Measurements from ENCODE around the gene FBXO11. TPM values are rescaled to one million over a fixed set of nuclear protein-coding genes. Genes with fewer than 3 reads are reported as not detected.

Gene FBXO11
- total RNA-seq, 1 experiment from 2014 or later, result 104 TPM

DNA sequence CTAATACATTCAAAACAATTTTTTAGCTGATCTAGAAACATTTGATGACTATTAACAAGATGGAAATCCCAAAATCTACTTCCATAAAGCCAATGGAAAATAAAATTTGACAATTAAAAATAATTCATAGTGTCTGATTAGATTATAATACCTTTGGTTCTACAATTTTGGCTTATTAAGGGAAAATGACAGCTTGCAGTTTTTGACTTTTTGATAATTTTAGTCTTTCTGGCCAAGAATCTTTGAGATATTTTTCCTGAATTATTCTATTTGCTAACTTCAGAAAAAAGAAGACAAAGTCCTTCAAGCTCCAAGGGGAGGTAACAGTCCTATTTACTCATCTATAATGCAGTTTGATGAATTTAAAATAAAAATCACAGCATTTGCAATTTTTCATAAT is 83.8 kb downstream of the FBXO11 start:
- peaks cover 11% of the 10 kb centered on the region for H3K79me2 ChIP-seq (ENCODE audit: low read length)
- H3K4me2 ChIP-seq (ENCODE audit: low read depth, low read length, poor library complexity, severe bottlenecking), result no peak overlapping the region
- H3K9me2 ChIP-seq (replicated peaks; ENCODE audit: insufficient read depth, low read length), result no peaks in the 10 kb centered on the region
- no peak for DNase-seq
- peaks cover 54% of the 10 kb centered on the region for H3K36me3 ChIP-seq (ENCODE audit: insufficient read depth, low read length)
- H3K9me3 ChIP-seq (ENCODE audit: low read length), result no peaks in the 10 kb centered on the region
- no peak overlapping the region for H3K9ac ChIP-seq (ENCODE audit: low read length)
- H3K4me1 ChIP-seq (ENCODE audit: low read length), result peaks cover 14% of the 10 kb centered on the region
- no peaks in the 10 kb centered on the region for H4K20me1 ChIP-seq (ENCODE audit: insufficient read depth, low read depth, low read length)
- no peak overlapping the region for H3K4me3 ChIP-seq (ENCODE audit: low read length)
- no peak overlapping the region for H2AFZ ChIP-seq (ENCODE audit: low read length)
- no peak overlapping the region for H3K27ac ChIP-seq (ENCODE audit: low read length)
- no peaks in the 10 kb centered on the region for H3K27me3 ChIP-seq (ENCODE audit: low read length)

DNA sequence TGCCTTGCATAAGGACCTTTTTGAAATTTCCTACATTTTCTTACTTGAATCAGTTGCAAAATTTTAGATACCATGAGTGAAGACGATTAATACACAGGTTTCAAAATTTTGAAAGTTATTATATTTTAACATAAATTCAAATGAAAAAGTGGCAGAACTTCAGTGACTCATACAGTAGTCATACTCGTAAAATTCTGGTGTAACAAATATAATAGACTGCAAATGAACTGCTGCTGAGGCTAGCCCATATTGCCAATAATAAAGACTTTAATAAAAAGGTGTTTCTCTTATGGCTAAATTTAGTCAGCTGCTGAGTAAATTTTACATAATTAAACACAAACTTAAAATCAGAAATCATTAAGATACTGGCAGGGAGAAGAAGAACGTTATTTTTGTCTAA is 86.5 kb downstream of the FBXO11 start:
- Histone ChIP-seq H3K4me3 (ENCODE audit: low read length) (no peak overlapping the region), H4K20me1 (ENCODE audit: insufficient read depth, low read depth, low read length) (no peaks in the 10 kb centered on the region), H3K4me1 (ENCODE audit: low read length) (peaks cover 41% of the 10 kb centered on the region), H3K27me3 (ENCODE audit: low read length) (no peaks in the 10 kb centered on the region), H3K36me3 (ENCODE audit: insufficient read depth, low read length) (peaks cover 53% of the 10 kb centered on the region), H3K9me2 (replicated peaks; ENCODE audit: insufficient read depth, low read length) (no peaks in the 10 kb centered on the region), H3K79me2 (ENCODE audit: low read length) (peaks cover 11% of the 10 kb centered on the region), H2AFZ (ENCODE audit: low read length) (no peak overlapping the region), H3K27ac (ENCODE audit: low read length) (no peak overlapping the region), H3K4me2 (ENCODE audit: low read depth, low read length, poor library complexity, severe bottlenecking) (no peak overlapping the region), H3K9me3 (ENCODE audit: low read length) (no peaks in the 10 kb centered on the region), H3K9ac (ENCODE audit: low read length) (no peak overlapping the region)
- DNase-seq, result no peak

DNA sequence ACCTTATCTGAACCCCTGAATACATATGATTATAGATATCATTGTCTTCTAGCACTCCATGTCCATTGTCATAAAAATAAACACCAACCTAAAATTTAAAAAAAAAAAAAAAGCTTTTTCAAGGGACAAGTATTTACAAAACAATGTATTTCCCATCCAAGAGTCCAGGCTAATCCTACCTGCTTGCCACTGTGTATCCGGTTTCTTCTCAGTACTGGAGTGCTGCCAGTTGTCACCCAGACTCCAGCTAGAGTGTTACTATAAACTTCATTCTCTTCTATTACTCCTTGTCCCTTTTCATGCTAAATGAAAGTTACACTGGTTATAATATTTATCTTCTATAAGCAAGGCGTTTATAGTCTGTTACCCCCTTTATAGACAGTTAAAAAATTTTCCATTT is 87.5 kb downstream of the FBXO11 start:
- no peak for DNase-seq
- Histone ChIP-seq H3K79me2 (ENCODE audit: low read length) (peaks cover 11% of the 10 kb centered on the region), H4K20me1 (ENCODE audit: insufficient read depth, low read depth, low read length) (no peaks in the 10 kb centered on the region), H3K4me3 (ENCODE audit: low read length) (no peak overlapping the region), H3K9me3 (ENCODE audit: low read length) (no peaks in the 10 kb centered on the region), H3K4me1 (ENCODE audit: low read length) (peaks cover 43% of the 10 kb centered on the region), H2AFZ (ENCODE audit: low read length) (no peak overlapping the region), H3K27ac (ENCODE audit: low read length) (peak overlapping the region; percentile 92), H3K9ac (ENCODE audit: low read length) (no peak overlapping the region), H3K36me3 (ENCODE audit: insufficient read depth, low read length) (peaks cover 46% of the 10 kb centered on the region), H3K4me2 (ENCODE audit: low read depth, low read length, poor library complexity, severe bottlenecking) (no peak overlapping the region), H3K27me3 (ENCODE audit: low read length) (no peaks in the 10 kb centered on the region), H3K9me2 (replicated peaks; ENCODE audit: insufficient read depth, low read length) (no peaks in the 10 kb centered on the region)

DNA sequence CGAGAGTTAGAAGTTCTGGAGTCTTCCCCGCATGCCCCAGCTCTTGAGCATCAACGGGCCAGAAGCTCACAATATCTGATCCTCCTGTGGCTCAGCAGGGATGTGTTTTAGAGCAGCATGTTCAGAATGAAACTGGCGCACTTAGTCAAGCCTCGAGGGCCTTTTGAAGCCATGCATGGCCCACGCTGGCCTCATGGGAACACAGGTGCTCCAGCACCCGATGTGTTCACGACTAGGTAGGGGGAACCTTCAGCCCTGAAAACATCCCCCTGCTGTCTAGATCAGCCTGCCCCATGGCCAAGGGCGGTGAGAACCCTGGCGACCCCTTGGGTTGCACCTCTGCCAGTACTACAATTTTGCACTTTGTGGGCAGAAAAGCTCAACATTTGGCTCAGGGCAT is 90.5 kb downstream of the FBXO11 start:
- Histone ChIP-seq H2AFZ (ENCODE audit: low read length) (no peak overlapping the region), H3K27ac (ENCODE audit: low read length) (peak overlapping the region; percentile 92), H3K9me3 (ENCODE audit: low read length) (no peaks in the 10 kb centered on the region), H3K27me3 (ENCODE audit: low read length) (no peaks in the 10 kb centered on the region), H3K4me2 (ENCODE audit: low read depth, low read length, poor library complexity, severe bottlenecking) (peak overlapping the region; percentile 36), H3K4me3 (ENCODE audit: low read length) (no peak overlapping the region), H4K20me1 (ENCODE audit: insufficient read depth, low read depth, low read length) (no peaks in the 10 kb centered on the region), H3K36me3 (ENCODE audit: insufficient read depth, low read length) (peaks cover 46% of the 10 kb centered on the region), H3K4me1 (ENCODE audit: low read length) (peaks cover 43% of the 10 kb centered on the region), H3K9ac (ENCODE audit: low read length) (peak overlapping the region; percentile 52), H3K9me2 (replicated peaks; ENCODE audit: insufficient read depth, low read length) (no peaks in the 10 kb centered on the region), H3K79me2 (ENCODE audit: low read length) (no peaks in the 10 kb centered on the region)
- DNase-seq, result peak; percentile 91

DNA sequence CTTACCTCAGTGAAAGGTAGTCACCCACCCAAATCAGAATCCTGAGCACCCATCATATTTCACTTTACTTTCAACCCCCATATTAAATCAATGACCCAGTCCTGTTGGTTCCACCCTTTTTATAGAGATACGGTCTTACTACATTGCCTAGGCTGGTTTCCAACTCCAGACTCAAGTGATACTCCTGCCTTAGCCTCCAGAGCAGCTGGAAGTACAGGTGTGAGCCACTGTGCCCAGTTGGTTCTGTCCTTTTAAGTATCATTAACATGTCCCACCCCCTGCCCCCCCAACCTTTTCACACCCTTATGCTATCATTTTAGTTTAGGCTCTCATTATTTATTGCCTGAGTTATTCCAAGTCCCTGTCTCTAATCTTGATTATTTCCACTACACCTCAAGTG is 94.6 kb downstream of the FBXO11 start:
- H3K27ac ChIP-seq (ENCODE audit: low read length), result peak overlapping the region; percentile 35

DNA sequence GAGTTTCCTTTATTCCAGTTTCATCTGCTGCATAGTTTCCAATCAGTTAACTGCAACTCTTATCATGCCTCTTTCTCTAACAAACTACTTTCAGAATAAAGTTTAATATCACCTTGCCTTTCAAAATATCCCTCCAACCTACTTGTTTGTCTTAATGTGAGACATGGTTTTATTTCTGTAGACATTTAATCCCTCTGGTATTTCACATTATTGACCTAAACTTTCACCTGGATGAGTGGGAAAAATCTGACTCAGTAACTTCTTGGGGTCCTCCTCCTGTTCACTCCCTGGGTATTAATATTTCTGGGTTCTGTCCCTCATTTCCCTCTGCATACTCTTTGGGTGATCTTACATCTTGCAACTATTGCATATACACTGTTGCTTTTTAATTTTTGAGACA is 95.4 kb downstream of the FBXO11 start:
- Histone ChIP-seq H3K27ac (ENCODE audit: low read length) (peak overlapping the region; percentile 35), H3K4me3 (ENCODE audit: low read length) (no peak overlapping the region), H2AFZ (ENCODE audit: low read length) (no peak overlapping the region)

More for the DNA sequence above, 94.6 kb downstream of the FBXO11 start:
- H3K79me2 ChIP-seq (ENCODE audit: low read length), result 0 out of 2 replicates have a peak, but pooled peaks cover 4% of the 10 kb centered on the region
- no peak overlapping the region for H2AFZ ChIP-seq (ENCODE audit: low read length)
- no peak overlapping the region for H3K9ac ChIP-seq (ENCODE audit: low read length)
- H3K9me3 ChIP-seq (ENCODE audit: low read length), result no peaks in the 10 kb centered on the region
- peaks cover 61% of the 10 kb centered on the region for H3K36me3 ChIP-seq (ENCODE audit: insufficient read depth, low read length)
- H4K20me1 ChIP-seq (ENCODE audit: insufficient read depth, low read depth, low read length), result no peaks in the 10 kb centered on the region
- no peak for DNase-seq
- no peaks in the 10 kb centered on the region for H3K27me3 ChIP-seq (ENCODE audit: low read length)
- H3K4me3 ChIP-seq (ENCODE audit: low read length), result no peak overlapping the region
- H3K4me2 ChIP-seq (ENCODE audit: low read depth, low read length, poor library complexity, severe bottlenecking), result no peak overlapping the region
- H3K9me2 ChIP-seq (replicated peaks; ENCODE audit: insufficient read depth, low read length), result no peaks in the 10 kb centered on the region
- H3K4me1 ChIP-seq (ENCODE audit: low read length), result peaks cover 47% of the 10 kb centered on the region

DNA sequence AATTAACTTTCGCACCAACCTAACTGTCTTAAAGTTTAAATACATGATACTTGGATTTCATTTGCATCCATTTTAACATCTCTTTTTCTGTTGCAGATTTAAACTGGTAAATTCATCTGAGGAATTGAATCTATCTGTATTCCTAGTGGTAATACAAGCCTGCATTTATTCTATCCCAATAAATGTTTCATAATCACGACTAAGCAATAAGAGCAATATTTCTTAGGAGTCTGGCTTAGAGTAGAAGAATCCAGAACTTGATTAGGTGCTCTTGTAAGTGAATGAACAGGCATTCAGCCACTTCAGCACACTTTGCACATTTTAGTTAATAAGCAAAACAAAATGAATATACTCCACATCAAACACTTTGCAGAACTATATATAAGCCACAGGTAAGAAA is 96.4 kb downstream of the FBXO11 start:
- no peak overlapping the region for H3K4me2 ChIP-seq (ENCODE audit: low read depth, low read length, poor library complexity, severe bottlenecking)
- H3K79me2 ChIP-seq (ENCODE audit: low read length), result 0 out of 2 replicates have a peak, but pooled peaks cover 10% of the 10 kb centered on the region
- H3K9ac ChIP-seq (ENCODE audit: low read length), result no peak overlapping the region
- H3K4me3 ChIP-seq (ENCODE audit: low read length), result no peak overlapping the region
- H3K36me3 ChIP-seq (ENCODE audit: insufficient read depth, low read length), result peaks cover 70% of the 10 kb centered on the region
- peaks cover 30% of the 10 kb centered on the region for H3K4me1 ChIP-seq (ENCODE audit: low read length)
- H3K9me3 ChIP-seq (ENCODE audit: low read length), result no peaks in the 10 kb centered on the region
- H2AFZ ChIP-seq (ENCODE audit: low read length), result no peak overlapping the region
- H3K27me3 ChIP-seq (ENCODE audit: low read length), result no peaks in the 10 kb centered on the region
- no peaks in the 10 kb centered on the region for H3K9me2 ChIP-seq (replicated peaks; ENCODE audit: insufficient read depth, low read length)
- peak overlapping the region; percentile 35 for H3K27ac ChIP-seq (ENCODE audit: low read length)
- no peaks in the 10 kb centered on the region for H4K20me1 ChIP-seq (ENCODE audit: insufficient read depth, low read depth, low read length)
- no peak for DNase-seq

More for the DNA sequence above, 95.4 kb downstream of the FBXO11 start:
- peaks cover 39% of the 10 kb centered on the region for H3K4me1 ChIP-seq (ENCODE audit: low read length)
- DNase-seq, result no peak
- peaks cover 68% of the 10 kb centered on the region for H3K36me3 ChIP-seq (ENCODE audit: insufficient read depth, low read length)
- no peaks in the 10 kb centered on the region for H3K27me3 ChIP-seq (ENCODE audit: low read length)
- H4K20me1 ChIP-seq (ENCODE audit: insufficient read depth, low read depth, low read length), result no peaks in the 10 kb centered on the region
- H3K9ac ChIP-seq (ENCODE audit: low read length), result no peak overlapping the region
- H3K9me2 ChIP-seq (replicated peaks; ENCODE audit: insufficient read depth, low read length), result no peaks in the 10 kb centered on the region
- no peak overlapping the region for H3K4me2 ChIP-seq (ENCODE audit: low read depth, low read length, poor library complexity, severe bottlenecking)
- no peaks in the 10 kb centered on the region for H3K9me3 ChIP-seq (ENCODE audit: low read length)
- 0 out of 2 replicates have a peak, but pooled peaks cover 6% of the 10 kb centered on the region for H3K79me2 ChIP-seq (ENCODE audit: low read length)

DNA sequence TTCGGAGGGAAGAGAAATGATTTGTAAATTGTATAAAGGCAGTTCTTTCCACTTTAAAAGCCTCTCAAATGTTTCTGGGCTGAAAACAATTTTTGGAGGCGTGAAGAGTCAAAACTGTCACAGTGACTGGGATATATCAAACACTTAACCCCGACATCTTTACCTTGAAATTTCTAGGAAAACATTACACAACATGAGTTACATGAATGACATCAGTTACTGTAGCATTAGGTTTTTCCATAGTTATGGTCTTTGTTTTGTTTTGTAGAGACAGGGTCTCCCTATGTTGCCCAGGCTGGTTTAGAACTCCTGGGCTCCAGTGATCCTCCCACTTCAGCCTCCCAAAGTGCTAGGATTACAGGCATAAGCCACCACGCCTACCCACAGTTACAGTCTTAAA is 97.7 kb downstream of the FBXO11 start:
- H3K4me3 ChIP-seq (ENCODE audit: low read length), result no peak overlapping the region
- H3K27me3 ChIP-seq (ENCODE audit: low read length), result no peaks in the 10 kb centered on the region
- peaks cover 7% of the 10 kb centered on the region; the same call in 1 of the 2 replicates for H4K20me1 ChIP-seq (ENCODE audit: insufficient read depth, low read depth, low read length)
- H3K4me1 ChIP-seq (ENCODE audit: low read length), result peaks cover 32% of the 10 kb centered on the region
- no peak overlapping the region for H3K4me2 ChIP-seq (ENCODE audit: low read depth, low read length, poor library complexity, severe bottlenecking)
- peaks cover 16% of the 10 kb centered on the region for H3K79me2 ChIP-seq (ENCODE audit: low read length)
- peaks cover 79% of the 10 kb centered on the region for H3K36me3 ChIP-seq (ENCODE audit: insufficient read depth, low read length)
- no peaks in the 10 kb centered on the region for H3K9me3 ChIP-seq (ENCODE audit: low read length)
- H2AFZ ChIP-seq (ENCODE audit: low read length), result no peak overlapping the region
- no peak overlapping the region for H3K9ac ChIP-seq (ENCODE audit: low read length)
- no peak for DNase-seq
- peak overlapping the region; percentile 35 for H3K27ac ChIP-seq (ENCODE audit: low read length)
- no peaks in the 10 kb centered on the region for H3K9me2 ChIP-seq (replicated peaks; ENCODE audit: insufficient read depth, low read length)

DNA sequence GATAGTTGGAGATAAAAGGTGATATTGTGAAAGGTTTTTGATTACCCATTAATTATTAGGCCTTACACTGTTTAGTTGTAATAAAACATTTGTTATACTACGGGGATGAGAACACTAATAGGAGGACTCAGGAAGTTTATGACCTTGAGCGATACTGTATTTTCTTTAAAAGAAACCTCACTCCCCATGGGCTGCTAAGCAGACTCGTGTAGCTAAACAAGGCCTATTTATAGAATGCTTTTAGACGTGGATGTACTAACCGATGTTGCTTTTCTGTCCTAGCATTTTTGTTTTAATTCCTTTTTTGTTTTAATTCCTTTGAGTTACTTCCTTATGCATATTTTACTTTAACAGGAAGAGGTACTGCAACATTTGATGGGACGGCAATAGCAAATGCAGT is 100.4 kb downstream of the FBXO11 start:
- no peak for DNase-seq
- Histone ChIP-seq H3K79me2 (ENCODE audit: low read length) (peaks cover 36% of the 10 kb centered on the region), H3K36me3 (ENCODE audit: insufficient read depth, low read length) (peaks cover 90% of the 10 kb centered on the region), H4K20me1 (ENCODE audit: insufficient read depth, low read depth, low read length) (peaks cover 19% of the 10 kb centered on the region), H3K9me2 (replicated peaks; ENCODE audit: insufficient read depth, low read length) (no peaks in the 10 kb centered on the region), H3K4me1 (ENCODE audit: low read length) (peaks cover 36% of the 10 kb centered on the region), H3K4me3 (ENCODE audit: low read length) (no peak overlapping the region), H3K9ac (ENCODE audit: low read length) (no peak overlapping the region), H3K27me3 (ENCODE audit: low read length) (no peaks in the 10 kb centered on the region), H2AFZ (ENCODE audit: low read length) (no peak overlapping the region), H3K27ac (ENCODE audit: low read length) (no peak overlapping the region), H3K4me2 (ENCODE audit: low read depth, low read length, poor library complexity, severe bottlenecking) (no peak overlapping the region), H3K9me3 (ENCODE audit: low read length) (no peaks in the 10 kb centered on the region)

All from Karpas-422 (cell line).